WERI-Rb-1 (cell line): ENCODE data around the gene ITPRIP.
A peak's percentile ranks its signal among the peaks of the same experiment; 100 is the strongest.

Experiments
- DNase-seq: peaks from one replicate; pipeline ENCODE4 v3.0.0-alpha.2; 2020
- H3K27ac ChIP-seq: fragments of 250-450 bp; sonication (Bioruptor Pico); 2 replicates; pipeline ENCODE4 v1.5.1; 2020; ENCODE audit warnings: mild to moderate bottlenecking, moderate library complexity
- H3K27me3 ChIP-seq: fragments of 250-450 bp; sonication (Bioruptor Pico); 2 replicates; pipeline ENCODE4 v1.5.1; 2021; ENCODE audit warnings: mild to moderate bottlenecking, low read depth, moderate library complexity; ENCODE audit not compliant: insufficient read depth, severe bottlenecking
- H3K36me3 ChIP-seq: fragments of 250-450 bp; sonication (Bioruptor Pico); 2 replicates; pipeline ENCODE4 v1.5.1; 2020; ENCODE audit warnings: mild to moderate bottlenecking, moderate library complexity
- H3K4me3 ChIP-seq: 2 replicates; pipeline ENCODE4 v1.5.1; 2011; ENCODE audit warnings: low read depth, mild to moderate bottlenecking, control low read depth, low read length
- H3K9me3 ChIP-seq: fragments of 250-450 bp; sonication (Bioruptor Pico); 2 replicates; pipeline ENCODE4 v1.5.1; 2021; ENCODE audit warnings: mild to moderate bottlenecking, moderate library complexity; ENCODE audit not compliant: severe bottlenecking
- CTCF ChIP-seq: IDR thresholded peaks from 2 replicates; pipeline ENCODE4 v1.5.1; 2011; ENCODE audit warnings: low read depth, mild to moderate bottlenecking, control low read depth, inconsistent platforms, low read length

ITPRIP gene

GRCh38 chr10:104300002-104300735 is 38.1 kb downstream of the ITPRIP start:
- DNase-seq: no peak
- TF ChIP-seq CTCF: no peak
- Histone ChIP-seq H3K4me3 (peak overlapping the region; percentile 21), H3K9me3 (no peaks in the 10 kb centered on the region), H3K36me3 (no peaks in the 10 kb centered on the region), H3K27ac (peak overlapping the region; percentile 86), H3K27me3 (no peaks in the 10 kb centered on the region)

- Histone ChIP-seq H3K9me3 (no peaks in the 10 kb centered on the region), H3K4me3 (no peak overlapping the region), H3K27ac (peak overlapping the region; percentile 86), H3K36me3 (no peaks in the 10 kb centered on the region), H3K27me3 (no peaks in the 10 kb centered on the region)
- TF ChIP-seq CTCF: no peak
- no peak for DNase-seq
These were observed 39.0 kb downstream of the ITPRIP start for GRCh38 chr10:104299031-104299904.

- peak; percentile 68 for TF ChIP-seq CTCF
- no peaks in the 10 kb centered on the region for H3K9me3 ChIP-seq
- no peaks in the 10 kb centered on the region for H3K36me3 ChIP-seq
- DNase-seq: peak; percentile 65
- no peaks in the 10 kb centered on the region for H3K27me3 ChIP-seq
- H3K27ac ChIP-seq: no peak overlapping the region
- H3K4me3 ChIP-seq: no peak overlapping the region
These were observed 40.3 kb downstream of the ITPRIP start for GRCh38 chr10:104297697-104298660.

GRCh38 chr10:104296687-104297436 is 41.4 kb downstream of the ITPRIP start:
- H3K27ac ChIP-seq: no peak overlapping the region
- H3K27me3 ChIP-seq: no peaks in the 10 kb centered on the region
- TF ChIP-seq CTCF: no peak
- no peaks in the 10 kb centered on the region for H3K9me3 ChIP-seq
- no peak for DNase-seq
- H3K36me3 ChIP-seq: no peaks in the 10 kb centered on the region
- no peak overlapping the region for H3K4me3 ChIP-seq

- no peaks in the 10 kb centered on the region for H3K36me3 ChIP-seq
- no peaks in the 10 kb centered on the region for H3K27me3 ChIP-seq
- no peak overlapping the region for H3K27ac ChIP-seq
- no peak overlapping the region for H3K4me3 ChIP-seq
- no peak for DNase-seq
- TF ChIP-seq CTCF: no peak
- H3K9me3 ChIP-seq: no peaks in the 10 kb centered on the region
These were observed 44.4 kb downstream of the ITPRIP start for GRCh38 chr10:104293781-104294321.
